ENCODE data around the gene SKAP1. TPM values are rescaled to one million over a fixed set of nuclear protein-coding genes. Genes with fewer than 3 reads are reported as not detected.

Gene SKAP1
- total RNA-seq, 1 donor from 2014 or later, result 1.0 TPM

DNA sequence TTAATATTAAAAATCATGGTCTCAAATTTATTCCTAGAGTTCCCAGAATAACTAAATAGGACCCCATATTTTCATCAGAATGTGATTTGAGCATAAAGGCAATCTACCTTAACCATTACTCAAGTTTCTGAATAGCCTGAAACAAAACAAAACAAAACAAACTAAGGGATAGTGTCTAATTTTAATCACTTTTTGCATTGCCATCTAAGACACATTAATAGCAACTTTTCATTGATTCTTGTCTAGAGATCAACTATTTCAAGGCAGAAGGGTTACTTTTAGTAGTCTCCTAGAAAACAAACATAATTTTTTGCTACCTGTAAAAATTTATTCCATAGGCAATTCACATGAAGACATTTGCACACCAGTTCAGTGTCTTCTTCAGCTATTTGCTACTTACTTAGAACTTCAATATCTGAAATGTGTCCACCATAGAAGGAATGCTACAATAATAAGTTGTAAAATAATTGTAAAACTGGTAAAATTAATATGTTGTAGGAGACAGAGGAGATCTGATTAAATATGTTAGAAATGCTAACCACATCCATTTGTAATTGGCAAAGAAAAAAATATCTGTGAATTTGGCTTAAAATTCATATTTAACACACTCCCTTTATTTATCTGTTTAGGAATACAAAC lies 94.7 kb downstream of the SKAP1 start:
- no peaks in the 10 kb centered on the region for H3K9me3 ChIP-seq (ENCODE audit: control insufficient read depth in 3 of 3, low read length in 3 of 3)
- H3K9ac ChIP-seq (ENCODE audit: low read depth in 1 of 3, low read length in 3 of 3), result no peak overlapping the region
- H3K27me3 ChIP-seq (ENCODE audit: control insufficient read depth in 3 of 3, insufficient read depth in 3 of 3, low read length in 3 of 3), result peaks cover 7 to 29% (median 21%) of the 10 kb centered on the region in 3 donors
- no peaks in the 10 kb centered on the region for H3K4me1 ChIP-seq (ENCODE audit: control insufficient read depth in 3 of 3, insufficient read depth in 3 of 3, low read length in 3 of 3)
- H3K27ac ChIP-seq (ENCODE audit: low read depth, low read length), result no peak overlapping the region
- H3K36me3 ChIP-seq (ENCODE audit: control insufficient read depth in 3 of 3, insufficient read depth in 3 of 3, low read length in 3 of 3), result no peaks in the 10 kb centered on the region
- no peak overlapping the region for H3K4me3 ChIP-seq (ENCODE audit: low read length in 3 of 3)

DNA sequence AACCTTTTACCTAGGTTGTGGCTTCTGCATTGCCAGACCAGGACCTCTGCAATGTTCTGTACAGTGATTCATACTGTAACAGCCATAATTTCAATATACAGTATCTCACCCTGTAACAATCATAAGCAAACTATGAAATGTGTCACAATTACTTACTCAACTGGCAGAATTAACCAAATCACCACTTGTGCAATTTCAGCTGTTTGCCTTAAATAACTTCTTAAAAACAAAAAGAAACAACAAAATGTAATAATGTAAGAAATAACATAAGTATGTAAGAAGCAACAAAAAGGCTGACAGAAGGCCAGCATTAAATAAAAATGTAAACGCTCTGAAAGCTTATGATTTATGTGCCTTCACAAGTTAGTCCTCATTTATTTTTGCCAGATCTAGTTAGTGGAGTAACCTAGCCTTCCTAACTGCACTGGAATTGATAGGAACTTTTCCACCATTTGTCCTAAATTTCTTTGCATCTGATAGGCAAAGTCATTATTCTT lies 96.9 kb downstream of the SKAP1 start:
- no peaks in the 10 kb centered on the region for H3K9me3 ChIP-seq (ENCODE audit: control insufficient read depth in 3 of 3, low read length in 3 of 3)
- H3K36me3 ChIP-seq (ENCODE audit: control insufficient read depth in 3 of 3, insufficient read depth in 3 of 3, low read length in 3 of 3), result no peaks in the 10 kb centered on the region
- H3K4me1 ChIP-seq (ENCODE audit: control insufficient read depth in 3 of 3, insufficient read depth in 3 of 3, low read length in 3 of 3), result no peaks in the 10 kb centered on the region
- H3K27me3 ChIP-seq (ENCODE audit: control insufficient read depth in 3 of 3, insufficient read depth in 3 of 3, low read length in 3 of 3), result peaks cover 11 to 29% (median 20%) of the 10 kb centered on the region in 3 donors
- H3K4me3 ChIP-seq (ENCODE audit: low read length in 3 of 3), result no peak overlapping the region
- no peak overlapping the region for H3K27ac ChIP-seq (ENCODE audit: low read depth, low read length)
- H3K9ac ChIP-seq (ENCODE audit: low read depth in 1 of 3, low read length in 3 of 3), result no peak overlapping the region

DNA sequence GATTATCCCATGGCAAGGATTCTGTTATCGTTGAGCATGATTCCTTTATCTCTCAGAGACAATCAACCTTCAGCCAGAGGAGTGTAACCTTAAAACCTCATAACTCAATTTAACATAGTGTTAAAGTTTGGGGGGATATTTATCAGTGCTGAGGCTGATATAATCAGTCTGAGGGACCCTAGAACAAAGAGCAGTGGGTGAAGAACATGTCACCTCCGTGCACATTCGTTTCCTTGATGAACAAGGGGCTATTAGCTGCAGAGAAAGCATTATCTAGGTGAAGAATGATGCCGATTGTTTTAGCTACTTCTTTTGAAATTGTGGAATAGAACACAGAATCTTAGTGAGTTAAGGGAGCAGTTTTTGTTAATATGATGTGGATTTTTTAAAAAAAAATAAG lies 99.1 kb downstream of the SKAP1 start:
- peaks cover 10 to 29% (median 15%) of the 10 kb centered on the region in 3 donors for H3K27me3 ChIP-seq (ENCODE audit: control insufficient read depth in 3 of 3, insufficient read depth in 3 of 3, low read length in 3 of 3)
- H3K36me3 ChIP-seq (ENCODE audit: control insufficient read depth in 3 of 3, insufficient read depth in 3 of 3, low read length in 3 of 3), result no peaks in the 10 kb centered on the region
- no peaks in the 10 kb centered on the region for H3K9me3 ChIP-seq (ENCODE audit: control insufficient read depth in 3 of 3, low read length in 3 of 3)
- no peak overlapping the region for H3K9ac ChIP-seq (ENCODE audit: low read depth in 1 of 3, low read length in 3 of 3)
- H3K4me3 ChIP-seq (ENCODE audit: low read length in 3 of 3), result no peak overlapping the region
- no peak overlapping the region for H3K27ac ChIP-seq (ENCODE audit: low read depth, low read length)
- H3K4me1 ChIP-seq (ENCODE audit: control insufficient read depth in 3 of 3, insufficient read depth in 3 of 3, low read length in 3 of 3), result no peaks in the 10 kb centered on the region

DNA sequence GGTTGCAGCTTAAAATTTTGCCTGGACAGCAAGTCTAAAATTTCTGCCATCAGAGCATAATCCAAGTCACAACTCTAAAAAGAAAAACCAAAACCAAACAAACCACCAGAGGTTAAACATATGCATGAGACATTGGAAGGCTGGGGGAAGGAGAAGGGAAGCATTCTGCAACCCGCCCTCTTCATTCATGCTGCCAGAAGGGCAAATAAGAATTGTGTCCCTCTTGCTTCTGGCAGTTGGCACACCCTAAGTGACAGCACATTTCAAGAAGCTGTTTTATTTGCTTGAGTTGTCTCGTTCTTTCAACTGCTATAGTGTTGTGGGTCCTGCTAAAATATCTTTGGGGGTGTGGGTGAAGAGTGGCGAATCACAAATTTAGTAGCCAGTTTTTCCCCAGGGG lies 99.6 kb downstream of the SKAP1 start:
- Histone ChIP-seq H3K36me3 (ENCODE audit: control insufficient read depth in 3 of 3, insufficient read depth in 3 of 3, low read length in 3 of 3) (no peaks in the 10 kb centered on the region), H3K27me3 (ENCODE audit: control insufficient read depth in 3 of 3, insufficient read depth in 3 of 3, low read length in 3 of 3) (peaks cover 10 to 29% (median 15%) of the 10 kb centered on the region in 3 donors), H3K4me1 (ENCODE audit: control insufficient read depth in 3 of 3, insufficient read depth in 3 of 3, low read length in 3 of 3) (no peaks in the 10 kb centered on the region), H3K27ac (ENCODE audit: low read depth, low read length) (no peak overlapping the region), H3K9me3 (ENCODE audit: control insufficient read depth in 3 of 3, low read length in 3 of 3) (no peaks in the 10 kb centered on the region), H3K4me3 (ENCODE audit: low read length in 3 of 3) (no peak overlapping the region), H3K9ac (ENCODE audit: low read depth in 1 of 3, low read length in 3 of 3) (no peak overlapping the region)

DNA sequence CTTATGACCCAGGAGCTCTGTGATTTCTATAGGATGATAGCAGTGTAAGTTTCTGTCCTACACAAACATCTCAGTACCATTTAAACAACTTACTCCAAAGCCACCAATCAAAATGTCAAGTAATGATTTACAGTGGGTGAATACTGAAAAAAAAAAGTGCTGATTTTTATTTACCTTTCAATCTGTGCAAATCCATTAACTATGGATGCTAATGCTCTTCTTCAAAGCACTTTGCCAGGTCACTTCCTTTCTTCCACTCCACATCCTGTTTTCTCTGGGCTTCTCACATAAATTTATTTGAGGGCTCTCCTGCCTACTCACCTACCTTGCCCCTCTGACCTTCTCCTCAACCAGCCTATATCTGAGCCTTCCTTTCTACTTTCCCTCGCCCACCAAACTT lies 101.6 kb downstream of the SKAP1 start:
- Histone ChIP-seq H3K4me1 (ENCODE audit: control insufficient read depth in 3 of 3, insufficient read depth in 3 of 3, low read length in 3 of 3) (no peaks in the 10 kb centered on the region), H3K9ac (ENCODE audit: low read depth in 1 of 3, low read length in 3 of 3) (no peak overlapping the region), H3K9me3 (ENCODE audit: control insufficient read depth in 3 of 3, low read length in 3 of 3) (no peaks in the 10 kb centered on the region), H3K27ac (ENCODE audit: low read depth, low read length) (no peak overlapping the region), H3K4me3 (ENCODE audit: low read length in 3 of 3) (no peak overlapping the region), H3K27me3 (ENCODE audit: control insufficient read depth in 3 of 3, insufficient read depth in 3 of 3, low read length in 3 of 3) (peaks cover 7 to 29% (median 15%) of the 10 kb centered on the region in 3 donors), H3K36me3 (ENCODE audit: control insufficient read depth in 3 of 3, insufficient read depth in 3 of 3, low read length in 3 of 3) (no peaks in the 10 kb centered on the region)

DNA sequence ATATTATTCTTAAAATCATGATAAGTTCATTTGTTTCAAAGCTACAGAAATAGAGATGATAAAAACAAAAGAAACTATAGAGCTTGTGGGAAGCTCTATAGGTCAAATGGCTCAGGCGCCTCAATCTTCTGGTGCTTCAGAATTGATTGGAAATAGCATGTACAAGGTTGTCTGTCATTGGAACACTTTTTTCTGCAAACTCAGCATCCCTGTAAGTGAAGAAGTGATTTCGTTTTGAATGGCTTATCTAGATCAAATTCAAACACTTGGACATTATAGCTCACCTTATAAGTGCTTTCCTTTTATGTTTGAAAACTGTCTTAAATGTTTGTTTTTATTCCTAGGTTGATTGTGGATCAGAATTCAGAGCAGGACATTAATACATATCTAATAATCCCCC lies 103.7 kb downstream of the SKAP1 start:
- Histone ChIP-seq H3K9me3 (ENCODE audit: control insufficient read depth in 3 of 3, low read length in 3 of 3) (no peaks in the 10 kb centered on the region), H3K4me3 (ENCODE audit: low read length in 3 of 3) (no peak overlapping the region), H3K36me3 (ENCODE audit: control insufficient read depth in 3 of 3, insufficient read depth in 3 of 3, low read length in 3 of 3) (no peaks in the 10 kb centered on the region), H3K27ac (ENCODE audit: low read depth, low read length) (no peak overlapping the region), H3K4me1 (ENCODE audit: control insufficient read depth in 3 of 3, insufficient read depth in 3 of 3, low read length in 3 of 3) (no peaks in the 10 kb centered on the region), H3K9ac (ENCODE audit: low read depth in 1 of 3, low read length in 3 of 3) (no peak overlapping the region), H3K27me3 (ENCODE audit: control insufficient read depth in 3 of 3, insufficient read depth in 3 of 3, low read length in 3 of 3) (peaks cover 7 to 21% (median 11%) of the 10 kb centered on the region in 3 donors)

DNA sequence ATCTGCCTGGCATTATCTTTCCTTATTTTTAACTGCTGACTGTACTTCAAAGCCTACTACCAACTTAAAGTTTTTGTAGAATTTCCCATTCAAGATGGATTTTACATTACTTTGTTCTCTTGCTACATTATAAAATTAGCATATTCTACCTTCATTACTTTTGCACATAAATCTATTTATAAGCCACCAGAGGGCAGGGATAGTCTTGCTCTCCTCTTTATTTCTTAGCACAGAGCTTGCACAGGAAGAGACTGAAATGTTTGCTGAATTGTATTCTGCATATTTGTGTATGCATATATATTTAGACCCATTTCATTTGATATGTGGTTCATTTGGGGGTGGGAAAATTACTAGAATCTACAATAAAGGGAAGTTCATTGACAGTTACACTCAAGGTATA lies 108.0 kb downstream of the SKAP1 start:
- H3K36me3 ChIP-seq (ENCODE audit: control insufficient read depth in 3 of 3, insufficient read depth in 3 of 3, low read length in 3 of 3), result no peaks in the 10 kb centered on the region
- H3K27me3 ChIP-seq (ENCODE audit: control insufficient read depth in 3 of 3, insufficient read depth in 3 of 3, low read length in 3 of 3), result peaks cover 0 to 4% (median 2%) of the 10 kb centered on the region in 3 donors
- no peak overlapping the region for H3K4me3 ChIP-seq (ENCODE audit: low read length in 3 of 3)
- H3K27ac ChIP-seq (ENCODE audit: low read depth, low read length), result no peak overlapping the region
- H3K9me3 ChIP-seq (ENCODE audit: control insufficient read depth in 3 of 3, low read length in 3 of 3), result no peaks in the 10 kb centered on the region
- no peak overlapping the region for H3K9ac ChIP-seq (ENCODE audit: low read depth in 1 of 3, low read length in 3 of 3)
- no peaks in the 10 kb centered on the region for H3K4me1 ChIP-seq (ENCODE audit: control insufficient read depth in 3 of 3, insufficient read depth in 3 of 3, low read length in 3 of 3)

DNA sequence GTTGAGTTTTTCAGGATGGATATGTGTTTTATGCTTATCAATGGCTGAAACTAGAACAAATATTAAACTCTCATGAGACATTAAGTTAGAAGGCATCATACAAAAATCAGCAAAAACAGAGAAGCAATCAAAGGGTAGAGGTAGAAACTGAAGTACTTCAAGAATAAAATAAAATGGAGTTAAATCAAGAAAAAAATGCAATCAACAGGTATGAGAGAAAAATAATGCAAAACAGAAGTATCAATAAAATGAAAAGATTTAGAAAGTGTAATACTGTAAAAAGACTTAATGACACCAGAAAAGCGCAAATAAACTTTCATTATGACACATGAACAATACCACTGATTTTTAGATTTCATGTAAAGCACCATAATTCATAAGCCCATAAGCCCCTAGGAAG lies 112.3 kb downstream of the SKAP1 start:
- no peak overlapping the region for H3K4me3 ChIP-seq (ENCODE audit: low read length in 3 of 3)
- no peaks in the 10 kb centered on the region for H3K36me3 ChIP-seq (ENCODE audit: control insufficient read depth in 3 of 3, insufficient read depth in 3 of 3, low read length in 3 of 3)
- no peak overlapping the region for H3K27ac ChIP-seq (ENCODE audit: low read depth, low read length)
- no peaks in the 10 kb centered on the region for H3K9me3 ChIP-seq (ENCODE audit: control insufficient read depth in 3 of 3, low read length in 3 of 3)
- H3K4me1 ChIP-seq (ENCODE audit: control insufficient read depth in 3 of 3, insufficient read depth in 3 of 3, low read length in 3 of 3), result no peaks in the 10 kb centered on the region
- H3K27me3 ChIP-seq (ENCODE audit: control insufficient read depth in 3 of 3, insufficient read depth in 3 of 3, low read length in 3 of 3), result peaks cover 0 to 18% (median 13%) of the 10 kb centered on the region in 3 donors
- H3K9ac ChIP-seq (ENCODE audit: low read depth in 1 of 3, low read length in 3 of 3), result no peak overlapping the region

DNA sequence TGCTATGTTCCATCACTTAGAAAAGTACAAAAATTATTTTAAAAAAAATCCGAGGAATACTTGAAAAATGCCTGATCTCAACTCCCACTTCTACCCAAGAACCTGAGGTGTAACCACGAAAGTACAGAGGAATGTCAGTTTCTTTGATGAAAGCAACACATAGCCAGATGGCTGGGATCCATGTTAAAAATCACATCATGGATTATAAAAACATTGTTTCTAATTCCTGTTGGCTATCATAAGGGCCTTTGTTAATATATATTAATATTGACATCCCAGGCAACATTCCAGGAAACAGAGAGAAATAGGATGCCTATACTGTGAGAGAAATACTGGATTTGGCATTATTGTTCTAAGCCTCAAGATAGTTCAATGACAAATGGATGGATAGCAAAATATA lies 115.3 kb downstream of the SKAP1 start:
- H3K4me3 ChIP-seq (ENCODE audit: low read length in 3 of 3), result no peak overlapping the region
- H3K36me3 ChIP-seq (ENCODE audit: control insufficient read depth in 3 of 3, insufficient read depth in 3 of 3, low read length in 3 of 3), result no peaks in the 10 kb centered on the region
- H3K9me3 ChIP-seq (ENCODE audit: control insufficient read depth in 3 of 3, low read length in 3 of 3), result peaks cover 0 to 2% (median 0%) of the 10 kb centered on the region in 3 donors
- no peak overlapping the region for H3K9ac ChIP-seq (ENCODE audit: low read depth in 1 of 3, low read length in 3 of 3)
- H3K27ac ChIP-seq (ENCODE audit: low read depth, low read length), result no peak overlapping the region
- H3K27me3 ChIP-seq (ENCODE audit: control insufficient read depth in 3 of 3, insufficient read depth in 3 of 3, low read length in 3 of 3), result peaks cover 16 to 41% (median 25%) of the 10 kb centered on the region in 3 donors
- no peaks in the 10 kb centered on the region for H3K4me1 ChIP-seq (ENCODE audit: control insufficient read depth in 3 of 3, insufficient read depth in 3 of 3, low read length in 3 of 3)

DNA sequence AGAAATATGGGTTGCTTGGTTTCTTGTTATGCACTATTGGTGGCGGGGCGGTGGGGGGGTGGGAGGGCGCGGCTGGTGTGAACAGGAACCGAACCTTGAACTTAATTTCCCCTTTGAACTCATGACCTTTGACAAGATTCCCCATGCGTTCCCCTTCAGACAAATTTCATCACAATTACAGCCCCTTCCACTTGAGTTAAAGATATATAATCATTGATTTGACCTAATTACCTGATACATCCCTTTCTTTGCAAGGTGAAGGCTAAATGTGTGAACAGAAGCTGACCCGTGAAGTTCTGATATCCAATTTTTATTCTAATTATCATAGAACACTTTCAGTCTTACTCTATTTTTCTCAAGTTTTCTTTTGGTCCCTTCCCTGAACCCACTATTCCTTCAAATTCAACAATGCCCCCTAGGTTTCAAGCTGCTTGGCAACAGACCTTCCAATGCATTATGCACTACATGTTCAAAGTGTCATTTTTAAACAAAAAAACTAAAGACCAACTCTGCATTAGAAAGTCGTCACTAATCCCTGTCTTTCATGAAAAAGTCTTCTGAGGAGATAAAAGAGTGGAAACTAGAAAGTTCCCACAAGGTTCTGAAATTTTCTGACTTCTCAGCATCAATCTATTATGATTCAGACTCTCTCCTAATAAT lies 116.8 kb downstream of the SKAP1 start:
- Histone ChIP-seq H3K9ac (ENCODE audit: low read depth in 1 of 3, low read length in 3 of 3) (no peak overlapping the region), H3K9me3 (ENCODE audit: control insufficient read depth in 3 of 3, low read length in 3 of 3) (peaks cover 0 to 2% (median 0%) of the 10 kb centered on the region in 3 donors), H3K4me1 (ENCODE audit: control insufficient read depth in 3 of 3, insufficient read depth in 3 of 3, low read length in 3 of 3) (no peaks in the 10 kb centered on the region), H3K27ac (ENCODE audit: low read depth, low read length) (no peak overlapping the region), H3K27me3 (ENCODE audit: control insufficient read depth in 3 of 3, insufficient read depth in 3 of 3, low read length in 3 of 3) (peaks cover 19 to 43% (median 27%) of the 10 kb centered on the region in 3 donors), H3K4me3 (ENCODE audit: low read length in 3 of 3) (no peak overlapping the region), H3K36me3 (ENCODE audit: control insufficient read depth in 3 of 3, insufficient read depth in 3 of 3, low read length in 3 of 3) (no peaks in the 10 kb centered on the region)
